ENCODE data around the gene KMT2B. TPM values are rescaled to one million over a fixed set of nuclear protein-coding genes. Genes with fewer than 3 reads are reported as not detected.

Gene KMT2B
- total and polyA plus RNA-seq, 9 of the 15 experiments (the other 6 are each of a cell fraction or from before 2014, with no cell fraction given) = 0.63 to 43.9 (median 8.1) TPM

GRCh38 chr19:35692010-35692409 lies 25.8 kb upstream of the KMT2B start (continued):
- no peak for TF ChIP-seq MGA (IDR thresholded peaks at IDR 0.05)
- peak; percentile 4; the same call in 1 of the 2 replicates for TF ChIP-seq REST (IDR thresholded peaks at IDR 0.05; ENCODE audit: borderline replicate concordance)
- TF ChIP-seq REST (CRISPR knock-in tag; IDR thresholded peaks at IDR 0.05; ENCODE audit: low read depth) = no peak
- 0 out of 4 replicates have a peak, but pooled peaks of 1 of the 2 experiments have one; percentile 16 for TF ChIP-seq RAD21 (CRISPR knock-in tag; conservative IDR thresholded peaks at IDR 0.05 in 1 of 2, IDR thresholded peaks at IDR 0.05 in 1 of 2)
- TF ChIP-seq CTCF (IDR thresholded peaks at IDR 0.05 in 2 of 3, conservative IDR thresholded peaks at IDR 0.05 in 1 of 3; ENCODE audit: insufficient read depth in 2 of 3, low read depth in 1 of 3, low read length in 3 of 3) = peak in 1 of 3 experiments; percentile 12; a peak in 1 of 6 replicates

All from K562 (cell line).